Right kidney (tissue), 1 donor: ENCODE data around the gene PRPSAP2.

ENCODE experiments used
- DNase-seq: peaks from one replicate; pipeline ENCODE4 v3.0.0-alpha.2; 2016

PRPSAP2 gene

DNA sequence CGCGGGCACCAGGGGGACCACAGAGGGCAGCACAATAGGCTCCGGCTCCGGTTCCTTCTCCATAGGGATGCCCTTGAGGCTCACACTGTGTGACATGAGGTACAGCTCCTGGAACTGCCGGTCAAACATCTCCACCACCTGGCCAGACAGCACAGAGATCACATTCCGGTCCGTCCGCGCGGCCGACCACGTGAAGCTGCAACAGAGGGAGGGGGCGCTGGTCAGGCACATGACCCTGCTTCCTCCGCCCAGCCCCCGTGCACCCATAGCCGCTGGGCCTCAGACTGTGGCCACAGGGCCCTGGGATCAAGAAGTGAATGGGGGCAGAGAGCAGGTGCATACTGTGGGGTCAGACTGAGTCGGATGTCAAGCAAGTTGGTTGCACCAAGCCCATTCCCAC lies 120.7 kb downstream of the PRPSAP2 start:
- no peak for DNase-seq
